IPS DF 6.9 (cell line): Measurements from ENCODE around the gene WDR27.

ENCODE experiments used
- DNase-seq: peaks from one replicate; pipeline ENCODE4 v3.0.0-alpha.2; 2013; ENCODE audit warnings: low read depth, low spot score
- H3K27ac ChIP-seq: one replicate; pipeline ENCODE4 v1.5.1; 2013; ENCODE audit warnings: low read length, control low read depth
- H3K27me3 ChIP-seq: 2 replicates; pipeline ENCODE4 v1.6.1; 2013; ENCODE audit warnings: mild to moderate bottlenecking, low read length; ENCODE audit not compliant: control insufficient read depth, insufficient read depth
- H3K36me3 ChIP-seq: 2 replicates; pipeline ENCODE4 v1.6.1; 2013; ENCODE audit warnings: low read length; ENCODE audit not compliant: control insufficient read depth, insufficient read depth
- H3K4me1 ChIP-seq: 2 replicates; pipeline ENCODE4 v1.6.1; 2013; ENCODE audit warnings: low read length; ENCODE audit not compliant: control insufficient read depth, insufficient read depth
- H3K4me3 ChIP-seq: 2 replicates; pipeline ENCODE4 v1.5.1; 2013; ENCODE audit warnings: mild to moderate bottlenecking, low read length
- H3K9me3 ChIP-seq: 2 replicates; pipeline ENCODE4 v1.6.1; 2013; ENCODE audit warnings: low read length, inconsistent platforms; ENCODE audit not compliant: control insufficient read depth, insufficient read depth
- WGBS: extraction: QIAGEN DNeasy Blood & Tissue Kit; methylation state at CpG from one replicate; pipeline ENCODE4 v1.1.7; 2013; ENCODE audit warnings: mixed read lengths, missing lambda C conversion rate; ENCODE audit not compliant: insufficient read length, insufficient coverage; 5-methylcytosine and 5-hydroxymethylcytosine counted together

Gene WDR27

GRCh38 chr6:169724494-169725124, 22.8 kb upstream of the WDR27 start, which contains the start of gene PHF10:
PHF10 (minus strand) TSS chr6:169724500; CDS start chr6:169723931, 569 bp downstream.
- Histone ChIP-seq H3K9me3 (no peaks in the 10 kb centered on the region), H3K4me3 (peak within 1 kb of the TSS; percentile 76), H3K36me3 (no peaks in the 10 kb centered on the region), H3K27me3 (no peaks in the 10 kb centered on the region), H3K27ac (no peak within 1 kb of the TSS), H3K4me1 (no peaks in the 10 kb centered on the region; the same call in 1 of the 2 replicates)
- DNase-seq = no peak
- WGBS = no CpG with 5 or more reads among the region's 89 CpGs

GRCh38 chr6:169723991-169724493, 22.2 kb upstream of the WDR27 start:
- Histone ChIP-seq H3K4me1 (no peaks in the 10 kb centered on the region; the same call in 1 of the 2 replicates), H3K9me3 (no peaks in the 10 kb centered on the region), H3K27me3 (no peaks in the 10 kb centered on the region), H3K4me3 (peak overlapping the region; percentile 59; the same call in 1 of the 2 replicates), H3K27ac (no peak overlapping the region), H3K36me3 (no peaks in the 10 kb centered on the region)
- WGBS = no CpG with 5 or more reads among the region's 89 CpGs
- DNase-seq = no peak

GRCh38 chr6:169723200-169723909, 21.5 kb upstream of the WDR27 start:
- Histone ChIP-seq H3K4me3 (peak overlapping the region; percentile 76; the same call in 1 of the 2 replicates), H3K27ac (no peak overlapping the region), H3K9me3 (no peaks in the 10 kb centered on the region), H3K36me3 (no peaks in the 10 kb centered on the region), H3K4me1 (no peaks in the 10 kb centered on the region; the same call in 1 of the 2 replicates), H3K27me3 (no peaks in the 10 kb centered on the region)
- no peak for DNase-seq
- WGBS = no CpG with 5 or more reads among the region's 70 CpGs

GRCh38 chr6:169722362-169723199, 20.8 kb upstream of the WDR27 start:
- no peak for DNase-seq
- no peak overlapping the region for H3K27ac ChIP-seq
- no peaks in the 10 kb centered on the region for H3K27me3 ChIP-seq
- H3K36me3 ChIP-seq = no peaks in the 10 kb centered on the region
- H3K4me1 ChIP-seq = no peaks in the 10 kb centered on the region; the same call in 1 of the 2 replicates
- H3K4me3 ChIP-seq = peak overlapping the region; percentile 76; the same call in 1 of the 2 replicates
- WGBS = no CpG with 5 or more reads among the region's 22 CpGs
- no peaks in the 10 kb centered on the region for H3K9me3 ChIP-seq

- WGBS = 100% methylated on average over 1 of the region's 3 CpGs
- H3K36me3 ChIP-seq = 0 out of 2 replicates have a peak, but pooled peaks cover 2% of the 10 kb centered on the region
- DNase-seq = no peak
Measured at GRCh38 chr6:169720207-169720855, 18.5 kb upstream of the WDR27 start.

GRCh38 chr6:169719117-169719516, 17.3 kb upstream of the WDR27 start:
- H3K36me3 ChIP-seq = peaks cover 5% of the 10 kb centered on the region; the same call in 1 of the 2 replicates
- DNase-seq = no peak
- no peaks in the 10 kb centered on the region for H3K4me1 ChIP-seq
- no peaks in the 10 kb centered on the region for H3K27me3 ChIP-seq
- H3K4me3 ChIP-seq = no peak overlapping the region
- no peaks in the 10 kb centered on the region for H3K9me3 ChIP-seq
- WGBS = no CpG with 5 or more reads among the region's 4 CpGs
- no peak overlapping the region for H3K27ac ChIP-seq

More at GRCh38 chr6:169720207-169720855, 18.5 kb upstream of the WDR27 start:
- no peak overlapping the region for H3K4me3 ChIP-seq
- no peak overlapping the region for H3K27ac ChIP-seq
- H3K4me1 ChIP-seq = no peaks in the 10 kb centered on the region
- H3K9me3 ChIP-seq = no peaks in the 10 kb centered on the region
- H3K27me3 ChIP-seq = no peaks in the 10 kb centered on the region

- peaks cover 8% of the 10 kb centered on the region; the same call in 1 of the 2 replicates for H3K36me3 ChIP-seq
- no peaks in the 10 kb centered on the region for H3K4me1 ChIP-seq
- H3K27me3 ChIP-seq = no peaks in the 10 kb centered on the region
- H3K9me3 ChIP-seq = no peaks in the 10 kb centered on the region
- no peak overlapping the region for H3K4me3 ChIP-seq
- no peak for DNase-seq
- no peak overlapping the region for H3K27ac ChIP-seq
- WGBS = no CpG with 5 or more reads among the region's 9 CpGs
Measured at GRCh38 chr6:169714595-169714994, 12.8 kb upstream of the WDR27 start.

- Histone ChIP-seq H3K36me3 (peaks cover 8% of the 10 kb centered on the region; the same call in 1 of the 2 replicates), H3K27ac (no peak overlapping the region), H3K27me3 (no peaks in the 10 kb centered on the region), H3K4me3 (no peak overlapping the region), H3K9me3 (no peaks in the 10 kb centered on the region), H3K4me1 (no peaks in the 10 kb centered on the region)
- DNase-seq = no peak
- no CpG with 5 or more reads among the region's 2 CpGs for WGBS
Measured at GRCh38 chr6:169714178-169714577, 12.3 kb upstream of the WDR27 start.

- Histone ChIP-seq H3K4me1 (no peaks in the 10 kb centered on the region), H3K4me3 (no peak overlapping the region), H3K36me3 (peaks cover 6% of the 10 kb centered on the region; the same call in 1 of the 2 replicates), H3K9me3 (no peaks in the 10 kb centered on the region), H3K27me3 (no peaks in the 10 kb centered on the region), H3K27ac (no peak overlapping the region)
- no CpG with 5 or more reads among the region's 3 CpGs for WGBS
- DNase-seq = no peak
Measured at GRCh38 chr6:169710009-169710408, 8.2 kb upstream of the WDR27 start.
